GM21529 (cell line): Measurements from ENCODE around the gene SF3B6.
"Not testable (repeated sequence)": the region's sequence is repeated elsewhere in the genome, so short reads cannot be mapped to it uniquely, and the experiment has no call there.

ENCODE experiments used
- ATAC-seq: cut with Tn5 transposase; IDR thresholded peaks from one replicate; pipeline ENCODE4 v1.9.1; 2021; ENCODE audit not compliant: unreplicated experiment

SF3B6 gene

DNA sequence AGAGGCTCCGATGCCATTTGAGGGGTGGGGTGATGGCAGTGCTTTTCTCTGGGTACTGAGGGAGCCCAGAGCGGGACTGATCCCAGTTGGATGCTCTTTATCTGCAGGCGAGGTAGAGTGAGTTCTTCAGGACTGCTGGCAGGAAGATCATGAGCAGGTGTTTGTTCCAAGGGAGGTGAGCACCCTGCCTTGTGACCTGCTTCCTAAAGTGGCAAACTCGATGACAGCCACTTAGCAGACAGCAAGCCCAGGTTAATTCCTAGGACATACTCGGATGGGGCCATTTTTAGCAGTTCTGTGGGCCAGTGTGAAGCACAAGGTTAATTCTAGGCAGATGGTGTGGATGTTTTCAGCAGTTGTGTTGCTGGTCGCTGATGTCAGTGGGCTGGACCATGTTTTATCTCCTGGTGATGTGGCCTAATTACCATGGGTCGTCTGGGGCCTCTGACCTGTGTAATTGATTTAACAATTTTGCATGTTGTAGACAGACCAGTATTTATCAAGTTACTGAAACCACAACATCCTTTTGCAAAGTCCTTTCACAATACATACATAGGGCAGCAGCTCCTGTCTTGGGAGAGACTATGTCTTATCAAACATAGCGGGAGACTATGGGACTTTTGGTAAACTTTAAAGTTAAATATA, 21.6 kb downstream of the SF3B6 start:
- no peak for ATAC-seq

DNA sequence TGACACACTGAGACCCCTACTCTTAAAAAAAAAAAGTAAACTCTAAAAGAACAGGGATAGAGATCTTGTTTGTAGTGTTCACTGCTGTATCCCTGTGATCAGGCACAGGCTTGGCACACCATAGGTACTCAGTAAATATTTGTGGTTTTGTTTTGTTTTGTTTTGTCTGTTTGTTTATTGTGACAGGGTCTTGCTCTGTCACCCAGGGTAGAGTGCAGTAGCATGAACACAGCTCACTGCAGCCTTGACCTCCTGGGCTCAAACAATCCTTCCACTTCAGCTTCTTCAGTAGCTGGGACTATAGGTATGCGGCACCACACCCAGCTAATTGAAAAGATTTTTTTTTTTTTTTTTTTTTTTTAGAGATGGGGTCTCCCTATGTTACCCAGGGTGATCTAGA, 23.2 kb downstream of the SF3B6 start:
- ATAC-seq = no peak

DNA sequence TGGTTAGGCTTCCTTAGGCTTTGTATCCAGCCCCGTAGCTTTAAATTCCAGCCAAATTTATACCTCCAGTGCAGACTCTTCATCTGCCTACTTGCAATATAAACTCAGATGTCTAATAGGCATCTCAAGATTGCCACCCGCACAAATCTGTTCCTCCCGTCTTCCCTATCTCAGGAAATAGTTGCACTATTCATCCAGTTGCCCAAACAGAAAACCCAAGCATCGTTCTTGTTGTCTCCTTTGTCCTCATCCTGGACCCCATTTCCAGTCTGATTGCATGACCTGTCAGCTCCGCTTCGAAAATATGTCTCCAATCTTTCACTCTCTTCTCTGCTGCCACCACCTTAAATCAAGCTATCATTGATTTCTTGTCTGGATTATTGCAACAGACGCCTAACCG, 24.3 kb downstream of the SF3B6 start:
- no peak for ATAC-seq

DNA sequence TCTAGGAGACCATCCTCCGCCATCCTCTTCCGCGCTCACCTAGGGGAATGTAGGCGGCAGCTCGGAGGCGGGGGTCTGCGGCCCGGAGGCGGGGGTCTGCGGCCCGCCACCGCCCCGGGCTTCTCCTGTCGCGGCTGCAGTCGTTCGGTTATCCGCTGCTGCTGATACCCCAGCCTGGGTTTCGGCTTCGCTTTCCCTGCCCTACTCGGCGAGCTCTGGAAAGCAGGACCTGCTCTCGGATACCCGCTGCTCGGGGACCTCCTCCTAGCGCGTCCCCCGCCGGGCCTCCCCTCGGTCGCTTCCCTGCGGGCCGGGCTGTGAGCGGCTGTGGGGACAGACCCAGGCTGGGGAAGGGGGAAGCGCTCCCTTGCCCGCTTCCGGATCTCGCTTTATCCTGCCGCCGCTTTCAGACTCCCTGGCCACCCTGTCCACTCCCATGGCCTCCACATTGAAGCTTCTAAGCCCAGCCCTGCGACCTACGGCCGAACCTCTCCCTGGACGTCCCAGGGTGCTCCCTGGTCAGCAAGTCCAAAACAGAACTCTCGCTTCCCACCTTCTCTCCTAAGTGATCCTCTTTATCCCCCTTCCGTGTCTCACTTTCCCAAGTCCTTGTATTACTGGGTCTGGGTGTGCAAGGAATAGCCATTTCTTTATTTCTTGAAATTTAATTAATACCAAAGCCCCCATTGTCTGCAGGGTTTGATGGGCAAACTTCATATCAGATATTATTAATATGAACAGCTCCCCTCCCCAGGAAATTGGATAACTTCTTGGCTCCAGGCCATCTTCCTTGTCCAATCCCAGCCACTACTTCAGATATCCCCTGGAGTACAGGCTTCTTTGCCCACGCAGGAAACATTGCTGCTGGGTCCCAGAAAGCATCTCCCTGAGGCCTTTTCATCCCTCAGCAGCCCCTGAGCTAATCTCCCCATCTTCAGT, 25.8 kb downstream of the SF3B6 start:
- no peak for ATAC-seq

DNA sequence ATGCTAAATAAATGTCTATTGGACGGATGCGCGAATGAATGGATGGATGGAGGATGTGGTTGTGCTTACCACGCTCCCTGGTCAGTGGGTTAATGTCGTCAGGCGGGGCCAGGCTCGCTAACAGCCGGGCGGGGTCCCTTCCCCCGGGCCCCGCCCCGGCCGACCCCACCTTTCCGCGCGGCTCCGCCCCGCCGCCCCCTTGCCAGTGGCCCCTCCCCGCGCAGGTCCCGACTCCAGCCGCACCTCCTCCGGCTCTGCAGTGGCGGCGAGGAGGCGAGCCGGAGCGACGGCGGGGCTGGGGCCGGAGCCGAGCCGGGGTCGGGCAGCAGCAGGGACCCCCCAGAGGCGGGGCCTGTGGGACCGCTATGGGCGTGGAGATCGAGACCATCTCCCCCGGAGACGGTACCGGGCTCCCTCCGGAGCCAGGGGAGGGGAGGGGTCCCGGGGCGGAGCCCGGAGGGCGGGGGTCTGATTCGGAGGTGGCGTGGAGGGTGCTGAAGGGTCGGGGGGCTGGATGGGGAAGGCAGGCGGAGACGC, 26.6 kb downstream of the SF3B6 start, which contains the start of gene FKBP1B:
FKBP1B (plus strand) TSS at position 257 of the 537 bp plus-strand sequence; CDS start at position 366, 109 bp downstream.
- ATAC-seq = no peak

DNA sequence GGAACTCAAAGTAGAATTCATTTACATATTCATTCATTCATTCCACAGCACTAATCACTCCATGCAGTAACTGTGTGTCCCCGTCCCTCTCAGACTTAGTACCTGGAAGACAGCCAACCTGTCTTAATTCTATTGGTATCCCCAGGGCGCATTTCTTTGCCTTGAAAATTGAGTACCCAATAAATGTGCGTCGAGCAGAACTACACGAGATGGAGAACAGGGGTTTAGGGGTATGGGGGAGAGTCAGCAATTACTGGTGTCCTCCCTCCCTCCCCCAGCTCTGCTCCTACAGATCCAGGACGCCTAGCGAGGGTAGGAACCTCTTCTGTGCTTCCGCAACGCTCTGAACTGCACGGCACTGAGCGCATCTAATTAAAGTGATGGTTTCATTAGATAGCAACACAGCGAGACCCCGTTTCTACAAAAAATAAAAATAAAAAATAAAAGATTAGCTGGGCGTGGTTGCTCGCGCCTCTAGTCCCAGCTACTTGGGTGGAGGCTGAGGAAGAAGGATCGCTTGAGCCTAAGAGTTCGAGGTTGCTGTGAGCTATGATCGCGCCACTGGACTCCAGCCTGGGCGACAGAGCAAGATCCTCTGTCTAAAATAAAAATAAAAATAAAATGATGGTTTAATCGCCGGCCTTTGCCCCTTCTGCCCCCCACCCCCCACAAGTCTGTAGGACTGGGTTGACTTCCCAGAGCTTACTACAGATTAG, 27.2 kb downstream of the SF3B6 start:
- ATAC-seq = no peak

DNA sequence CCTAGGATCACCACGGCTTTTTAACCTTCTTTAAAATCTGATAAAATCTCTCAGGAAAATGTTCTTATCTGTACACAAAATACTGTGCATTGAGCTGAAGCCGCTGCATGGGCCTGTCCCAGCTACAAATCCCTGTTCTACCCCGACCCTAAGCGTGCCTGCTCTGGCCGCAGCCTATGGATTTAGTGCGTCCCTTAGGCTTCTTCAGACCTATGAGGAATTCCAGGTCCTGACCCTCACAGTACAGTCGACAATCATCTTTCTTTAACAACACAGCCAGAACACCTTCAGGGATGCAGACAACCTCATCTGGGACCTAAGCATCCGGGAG, 28.5 kb downstream of the SF3B6 start:
- no peak for ATAC-seq

DNA sequence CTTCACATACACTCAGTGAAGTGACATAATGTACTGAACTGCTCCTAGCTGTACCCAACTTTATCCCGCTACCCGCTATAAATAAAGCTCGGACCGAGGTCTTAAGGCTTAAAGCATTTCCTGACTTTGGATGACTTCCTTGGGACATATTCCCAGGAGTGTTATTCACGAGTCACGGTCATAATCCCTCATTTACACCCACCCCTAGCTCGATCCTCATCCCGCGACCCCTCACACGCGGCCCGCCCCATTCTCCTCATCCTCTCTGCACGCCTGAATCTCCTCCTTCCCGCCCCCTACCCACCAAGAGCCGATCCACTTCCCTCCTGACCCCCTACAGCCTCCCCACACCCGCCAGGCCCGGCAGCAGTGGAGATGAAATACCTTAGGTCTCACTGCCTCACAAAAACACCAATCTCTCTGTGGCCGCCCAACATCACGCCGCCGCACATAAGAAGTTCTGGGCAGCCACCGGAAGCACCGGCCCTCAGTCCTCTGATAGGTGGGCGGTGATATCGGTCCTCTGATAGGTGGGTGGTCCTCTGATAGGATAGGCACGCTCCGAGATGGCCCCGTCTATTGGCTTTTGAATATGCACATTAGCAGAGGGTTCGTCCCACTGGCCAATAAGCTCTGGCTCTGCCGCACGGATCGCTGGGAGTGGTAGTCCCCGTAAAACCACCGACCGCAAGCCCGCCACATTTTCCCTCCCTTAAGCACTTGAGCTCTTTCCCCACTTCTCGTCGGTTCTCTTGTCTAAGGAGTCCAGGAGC, 29.0 kb downstream of the SF3B6 start, which contains the start of gene WDCP:
WDCP (minus strand) TSS at position 462 of the 773 bp plus-strand sequence. CDS start 7,897 bp downstream, outside the sequence.
- peak; percentile 99 for ATAC-seq

DNA sequence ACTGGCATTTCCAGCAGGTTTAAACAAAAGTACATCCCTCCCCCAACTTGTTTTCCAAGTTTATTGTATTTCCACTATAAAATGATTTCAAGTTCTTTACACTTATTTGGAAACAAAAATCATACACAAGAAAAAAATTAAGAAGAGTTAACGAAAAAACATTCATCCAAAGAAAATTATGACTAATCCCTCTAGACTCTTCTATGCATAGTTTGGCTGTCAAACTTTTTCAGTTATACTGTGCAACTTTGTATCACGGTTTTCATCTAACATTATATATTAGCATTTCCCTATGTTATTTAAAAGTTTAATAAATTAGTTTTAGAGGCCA, 29.6 kb downstream of the SF3B6 start:
- no peak for ATAC-seq

DNA sequence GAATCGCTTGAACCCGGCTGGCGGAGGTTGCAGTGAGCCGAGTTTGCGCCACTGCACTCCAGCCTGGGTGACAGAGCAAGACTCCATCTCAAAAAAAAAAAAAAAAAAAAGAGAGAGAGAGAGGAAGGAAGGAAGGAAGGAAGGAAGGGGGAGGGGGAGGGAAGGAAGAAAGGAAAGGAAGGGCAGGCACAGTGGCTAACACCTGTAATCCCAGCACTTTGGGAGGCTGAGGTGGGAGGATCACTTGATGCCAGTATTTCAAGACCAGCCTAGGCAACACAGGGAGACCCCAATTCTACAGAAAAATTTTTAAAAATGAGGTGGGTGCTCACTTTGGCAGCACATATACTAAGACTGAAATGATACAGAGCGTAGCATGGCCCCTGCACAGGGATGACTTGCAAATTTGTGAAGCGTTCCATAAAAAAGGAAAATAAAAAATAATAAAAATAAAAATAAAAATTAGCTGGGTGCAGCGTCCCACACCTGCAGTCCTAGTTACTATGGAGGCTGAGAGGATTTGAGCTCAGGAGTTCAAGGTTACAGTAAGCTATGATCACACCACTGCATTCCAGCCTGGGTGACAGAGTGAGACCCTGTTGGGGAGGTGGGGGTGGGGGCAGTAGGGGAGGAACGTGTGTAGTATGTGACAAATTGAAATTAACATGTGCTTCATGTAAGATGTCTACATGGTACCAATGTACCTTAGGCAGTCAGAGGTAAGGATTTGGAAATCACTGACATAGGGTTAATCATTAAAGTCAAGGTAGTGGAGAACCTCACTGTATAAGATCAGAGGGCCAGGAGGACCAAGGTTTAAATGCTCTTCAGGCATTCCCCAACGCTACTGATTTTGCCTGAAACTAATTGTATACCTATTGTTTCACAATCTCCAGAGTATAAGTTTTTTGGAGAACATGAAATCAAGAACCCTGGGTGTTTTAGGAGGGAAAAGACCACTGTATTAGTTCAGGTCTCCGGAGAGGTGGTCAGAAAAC, 30.3 kb downstream of the SF3B6 start:
- ATAC-seq = no peak

DNA sequence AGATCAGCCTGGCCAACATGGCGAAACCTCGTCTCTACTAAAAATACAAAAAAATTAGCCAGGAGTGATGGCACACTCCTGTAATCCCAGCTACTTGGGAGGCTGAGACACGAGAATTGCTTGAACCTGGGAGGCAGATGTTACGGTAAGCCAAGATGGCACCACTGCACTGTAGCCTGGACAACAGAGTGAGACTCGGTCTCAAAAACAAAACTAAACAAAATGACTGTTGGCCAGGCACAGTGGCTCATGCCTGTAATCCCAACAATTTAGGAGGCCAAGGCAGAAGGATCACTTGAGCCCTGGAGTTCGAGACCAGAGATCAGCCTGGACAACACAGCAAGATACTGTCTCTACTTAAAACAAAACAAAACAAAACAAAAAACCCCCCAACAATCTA, 33.0 kb downstream of the SF3B6 start:
- not testable (repeated sequence) for ATAC-seq

DNA sequence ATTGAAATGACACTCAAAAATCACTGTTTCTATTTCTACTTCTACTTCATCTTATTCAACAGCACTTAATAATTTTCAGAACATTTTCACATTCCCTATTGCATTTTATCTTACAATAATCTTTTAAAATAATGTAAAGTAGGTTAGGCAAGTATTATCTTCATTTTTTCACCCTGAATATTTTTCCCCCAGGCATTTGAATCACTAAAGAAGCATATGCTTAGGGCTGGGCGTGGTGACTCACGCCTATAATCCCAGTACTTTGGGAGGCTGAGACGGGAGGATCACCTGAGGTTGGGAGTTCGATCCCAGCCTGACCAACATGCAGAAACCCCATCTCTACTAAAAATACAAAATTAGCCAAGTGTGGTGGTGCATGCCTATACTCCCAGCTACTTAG, 35.6 kb downstream of the SF3B6 start:
- no peak for ATAC-seq

DNA sequence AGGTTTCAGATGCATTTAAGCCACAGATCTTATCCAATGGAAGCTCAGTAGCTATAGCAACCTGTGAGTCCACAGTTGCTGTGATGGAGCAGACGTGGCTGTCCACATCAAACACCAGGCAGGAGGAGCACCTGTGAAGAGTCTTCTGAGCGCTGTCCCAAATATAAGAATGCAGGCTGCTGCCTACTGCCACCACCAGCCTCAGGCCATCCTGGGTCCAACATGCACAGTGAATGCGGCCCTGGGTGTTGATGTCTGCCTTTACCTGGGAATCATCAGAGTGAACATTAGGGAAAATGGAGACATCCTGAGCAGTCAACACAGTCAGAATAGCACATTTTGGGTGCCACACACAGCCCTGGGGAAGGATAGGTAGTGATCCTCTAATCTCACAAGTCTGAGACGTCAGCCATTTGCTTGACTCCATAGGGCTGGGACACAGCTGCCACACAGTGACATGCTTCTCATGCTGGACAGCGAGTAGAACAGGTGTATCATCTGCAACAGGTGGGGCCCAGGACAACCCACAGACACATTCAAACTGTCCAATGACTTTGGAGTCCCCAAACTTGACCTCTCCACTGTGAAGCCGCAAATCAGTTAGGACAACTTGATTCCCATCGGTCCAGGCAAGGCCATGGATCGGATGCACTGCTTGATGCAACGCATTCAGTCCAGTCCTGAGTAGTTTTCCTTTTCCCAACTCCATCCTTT, 37.2 kb downstream of the SF3B6 start:
- no peak for ATAC-seq

DNA sequence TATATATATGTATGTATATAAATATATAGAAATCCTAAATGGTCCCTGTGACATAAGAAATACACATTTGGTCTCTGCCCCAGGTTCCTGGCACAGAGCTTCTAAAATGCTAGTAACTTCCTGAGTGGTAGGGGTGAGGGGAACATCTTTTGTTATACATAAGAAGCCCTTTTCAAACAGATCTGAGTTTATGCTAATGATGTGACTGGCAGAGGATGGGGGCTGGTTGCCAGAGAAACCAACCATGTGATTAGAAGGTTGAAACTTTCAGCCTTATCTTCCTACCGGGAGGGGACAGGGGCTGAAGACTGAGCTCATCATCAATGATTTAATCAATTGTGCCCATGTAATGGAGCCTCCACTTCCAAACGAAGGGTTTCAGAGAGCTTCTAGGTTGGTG, 49.9 kb downstream of the SF3B6 start:
- no peak for ATAC-seq

DNA sequence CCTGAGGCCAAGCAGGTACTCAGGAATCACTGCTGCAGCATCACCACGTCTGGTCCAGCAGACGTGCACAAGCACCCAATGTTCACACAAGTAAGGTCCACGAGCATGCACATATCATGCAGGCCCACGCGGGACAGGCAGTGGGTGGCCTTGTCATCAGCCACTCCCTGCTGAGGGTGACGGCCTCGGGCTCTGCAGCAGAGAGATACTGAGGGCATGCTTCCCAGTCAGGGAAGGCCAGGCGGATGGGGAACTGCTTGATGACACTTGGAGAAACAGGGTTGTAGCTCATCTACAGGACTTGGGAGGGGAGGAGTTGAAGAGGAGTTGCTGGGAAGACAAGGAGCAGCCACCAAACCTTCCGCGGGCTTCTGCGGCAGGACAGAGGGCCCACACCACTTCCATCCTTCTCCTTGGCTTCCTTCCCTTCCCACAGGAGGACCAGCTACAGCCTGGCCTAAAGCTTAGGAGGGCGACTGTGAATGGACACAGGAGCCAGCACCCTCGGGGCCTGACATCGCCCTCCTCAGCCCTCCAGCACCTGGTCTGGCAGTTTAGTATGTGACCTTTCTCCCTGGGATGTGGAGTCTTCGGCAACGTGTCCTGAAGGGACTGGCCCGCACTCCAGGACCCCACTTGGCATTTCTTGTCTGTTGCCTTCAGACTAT, 51.0 kb downstream of the SF3B6 start:
- ATAC-seq = no peak

DNA sequence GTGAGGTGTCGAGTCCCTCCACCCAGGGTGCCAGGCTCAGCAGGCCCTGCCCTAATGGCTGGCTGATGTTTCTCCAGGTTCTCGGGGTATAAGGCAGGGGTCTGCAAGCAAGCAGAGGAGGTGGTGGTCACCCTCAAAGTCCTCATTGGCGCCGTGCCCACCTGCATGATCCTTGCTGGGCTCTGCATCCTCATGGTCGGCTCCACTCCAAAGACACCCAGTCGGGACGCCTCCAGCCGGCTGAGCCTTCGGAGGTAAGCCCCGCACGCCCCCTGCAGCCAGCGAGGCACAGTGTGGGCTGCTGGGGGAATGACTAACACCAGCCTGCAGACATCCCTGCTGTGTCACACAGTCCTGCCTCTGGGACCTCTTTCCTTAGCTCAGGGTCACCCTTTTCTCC, 52.1 kb downstream of the SF3B6 start:
- ATAC-seq = no peak

DNA sequence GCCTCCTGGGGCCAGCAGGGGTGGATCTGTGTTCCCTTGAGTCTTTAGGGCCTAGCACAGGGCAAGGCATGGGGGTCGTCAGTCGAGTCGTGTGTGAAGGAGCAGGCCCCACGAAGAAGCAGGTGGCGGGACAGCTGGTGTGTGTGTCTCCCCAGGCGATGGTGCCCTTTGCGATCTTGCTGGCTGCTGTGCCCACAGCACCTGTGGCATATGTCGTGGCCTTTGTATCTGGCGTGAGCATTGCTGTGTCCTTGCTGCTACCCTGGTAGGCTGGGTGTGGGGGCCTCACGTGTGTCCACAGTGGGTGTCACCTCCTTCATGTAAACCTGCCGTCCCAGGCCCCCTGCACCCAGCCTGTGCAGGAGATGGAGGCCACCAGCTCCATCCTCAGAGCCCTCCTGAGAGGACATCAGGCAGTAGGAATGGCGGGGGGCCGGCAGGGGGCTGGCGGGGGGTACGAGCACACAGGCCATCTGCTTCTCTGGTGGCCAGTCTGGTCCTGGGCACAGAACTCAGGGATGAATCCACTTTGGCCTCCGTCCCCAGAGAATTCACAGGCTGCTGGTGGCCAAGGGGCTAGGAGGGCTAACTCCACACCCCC, 53.1 kb downstream of the SF3B6 start:
- ATAC-seq = no peak
